Nephron (organoid): ENCODE data around the gene LPIN2.

ENCODE experiments used
- H3K27ac Mint-ChIP-seq, 3 experiments: 2 replicates each; pipeline ENCODE4 v1.8.0; 2020; ENCODE audit warnings: mixed read lengths in 3 of 3, mild to moderate bottlenecking in 2 of 3, moderate library complexity in 1 of 3
- H3K27me3 Mint-ChIP-seq: 2 replicates; pipeline ENCODE4 v1.8.0; 2021; ENCODE audit warnings: low read depth, mild to moderate bottlenecking, moderate library complexity, mixed read lengths
- H3K36me3 Mint-ChIP-seq: 2 replicates; pipeline ENCODE4 v1.8.0; 2020; ENCODE audit warnings: low read depth, mixed read lengths
- H3K4me1 Mint-ChIP-seq: 2 replicates; pipeline ENCODE4 v1.8.0; 2020; ENCODE audit warnings: mixed read lengths
- H3K4me3 Mint-ChIP-seq, 3 experiments: 2 replicates each; pipeline ENCODE4 v1.8.0; 2020; ENCODE audit warnings: mild to moderate bottlenecking in 3 of 3, mixed read lengths in 3 of 3, moderate library complexity in 2 of 3
- H3K9me3 Mint-ChIP-seq: 2 replicates; pipeline ENCODE4 v1.8.0; 2020; ENCODE audit warnings: mixed read lengths
- TF ChIP-seq, protein P1 (sequence below), 3 experiments: fragments of 200-600 bp; sonication (generic); IDR thresholded peaks; one replicate each; pipeline ENCODE4 v1.5.0; 2021; ENCODE audit warnings: antibody characterized with exemption in 3 of 3; ENCODE audit not compliant: unreplicated experiment in 3 of 3

LPIN2 gene

DNA sequence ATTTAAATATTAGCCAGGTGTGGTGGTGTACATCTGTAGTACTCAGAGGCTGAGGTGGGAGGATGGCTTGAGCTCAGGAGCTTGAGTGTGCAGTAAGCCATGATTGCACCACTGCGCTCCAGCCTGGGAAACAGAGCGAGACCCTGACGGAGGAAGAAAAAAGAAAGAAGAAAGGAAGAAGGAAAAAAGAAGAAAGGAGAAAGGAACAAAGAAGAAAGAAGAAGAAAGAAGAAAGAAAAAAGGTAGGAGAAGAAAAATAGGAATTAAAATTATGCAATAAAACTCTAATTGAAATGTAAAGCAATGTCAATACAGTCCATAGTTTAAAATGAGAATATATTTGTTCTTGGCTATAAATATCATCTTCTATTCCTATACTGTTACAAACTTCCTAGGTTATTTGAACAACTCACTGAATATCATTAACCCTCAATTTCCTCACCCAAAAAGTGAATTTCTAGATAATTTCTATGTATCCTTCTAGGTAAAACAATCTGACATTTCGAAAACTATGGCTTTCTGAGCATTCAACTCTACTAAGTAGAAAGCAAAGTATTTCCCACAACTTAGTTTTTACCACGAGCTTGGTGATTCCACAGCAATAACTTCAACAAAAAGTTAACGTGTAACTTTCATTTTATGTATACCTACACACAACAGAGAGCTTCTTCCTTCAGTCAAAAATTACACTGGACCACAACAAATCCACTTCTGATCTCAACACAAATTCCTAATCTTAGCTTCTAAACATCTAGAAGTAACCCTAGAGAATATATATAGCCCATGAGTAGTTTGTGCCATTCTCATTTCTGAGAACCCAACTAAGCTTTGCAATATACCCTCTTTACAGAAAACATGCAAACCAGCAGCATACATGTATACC, 19.7 kb downstream of the LPIN2 start:
- Mint-ChIP-seq H3K36me3 (peaks cover 48% of the 10 kb centered on the region), H3K9me3 (peaks cover 18% of the 10 kb centered on the region), H3K27me3 (no peaks in the 10 kb centered on the region), H3K4me1 (peaks cover 19% of the 10 kb centered on the region), H3K4me3 (no peak overlapping the region), H3K27ac (no peak overlapping the region)
- TF ChIP-seq, protein P1, sequence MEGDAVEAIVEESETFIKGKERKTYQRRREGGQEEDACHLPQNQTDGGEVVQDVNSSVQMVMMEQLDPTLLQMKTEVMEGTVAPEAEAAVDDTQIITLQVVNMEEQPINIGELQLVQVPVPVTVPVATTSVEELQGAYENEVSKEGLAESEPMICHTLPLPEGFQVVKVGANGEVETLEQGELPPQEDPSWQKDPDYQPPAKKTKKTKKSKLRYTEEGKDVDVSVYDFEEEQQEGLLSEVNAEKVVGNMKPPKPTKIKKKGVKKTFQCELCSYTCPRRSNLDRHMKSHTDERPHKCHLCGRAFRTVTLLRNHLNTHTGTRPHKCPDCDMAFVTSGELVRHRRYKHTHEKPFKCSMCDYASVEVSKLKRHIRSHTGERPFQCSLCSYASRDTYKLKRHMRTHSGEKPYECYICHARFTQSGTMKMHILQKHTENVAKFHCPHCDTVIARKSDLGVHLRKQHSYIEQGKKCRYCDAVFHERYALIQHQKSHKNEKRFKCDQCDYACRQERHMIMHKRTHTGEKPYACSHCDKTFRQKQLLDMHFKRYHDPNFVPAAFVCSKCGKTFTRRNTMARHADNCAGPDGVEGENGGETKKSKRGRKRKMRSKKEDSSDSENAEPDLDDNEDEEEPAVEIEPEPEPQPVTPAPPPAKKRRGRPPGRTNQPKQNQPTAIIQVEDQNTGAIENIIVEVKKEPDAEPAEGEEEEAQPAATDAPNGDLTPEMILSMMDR (IDR thresholded peaks at IDR 0.05; ENCODE audit: unreplicated experiment in 3 of 3) = no peak

DNA sequence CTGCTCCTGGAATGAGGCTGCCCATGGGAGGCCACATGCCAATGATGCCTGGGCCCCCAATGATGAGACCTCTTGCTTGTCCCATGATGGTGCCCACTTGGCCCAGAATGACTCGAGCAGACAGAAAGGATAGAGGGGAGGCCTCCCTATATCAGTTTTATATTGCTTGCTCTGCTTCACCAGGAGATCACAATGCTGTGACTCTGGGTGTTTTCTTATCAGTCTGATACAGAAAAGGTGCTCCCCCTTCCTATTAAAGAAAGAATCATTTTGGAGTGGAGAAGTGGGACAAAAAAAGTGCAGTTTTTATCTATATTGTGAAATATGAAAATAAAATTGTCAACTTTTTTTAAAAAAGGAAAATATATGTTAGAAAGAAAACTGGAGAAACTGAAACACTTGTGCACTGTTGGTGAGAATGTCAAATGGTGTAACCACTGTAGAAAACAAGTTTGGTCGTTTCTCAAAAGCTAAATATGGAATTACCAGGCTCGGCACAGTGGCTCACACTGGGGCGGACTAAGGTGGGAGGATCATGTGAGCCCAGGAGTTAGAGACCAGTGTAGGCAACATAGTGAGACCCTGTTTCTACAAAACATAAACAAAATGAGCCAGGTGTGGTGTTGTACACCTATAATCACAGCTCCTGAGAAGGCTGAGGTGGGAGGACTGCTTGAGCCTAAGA, 21.8 kb downstream of the LPIN2 start:
- peaks cover 63% of the 10 kb centered on the region for H3K36me3 Mint-ChIP-seq
- H3K27me3 Mint-ChIP-seq = no peaks in the 10 kb centered on the region
- peaks cover 8% of the 10 kb centered on the region for H3K4me1 Mint-ChIP-seq
- no peak overlapping the region for H3K4me3 Mint-ChIP-seq
- TF ChIP-seq, protein P1 (IDR thresholded peaks at IDR 0.05; ENCODE audit: unreplicated experiment in 3 of 3) = no peak
- H3K9me3 Mint-ChIP-seq = peaks cover 18% of the 10 kb centered on the region
- H3K27ac Mint-ChIP-seq = no peak overlapping the region

DNA sequence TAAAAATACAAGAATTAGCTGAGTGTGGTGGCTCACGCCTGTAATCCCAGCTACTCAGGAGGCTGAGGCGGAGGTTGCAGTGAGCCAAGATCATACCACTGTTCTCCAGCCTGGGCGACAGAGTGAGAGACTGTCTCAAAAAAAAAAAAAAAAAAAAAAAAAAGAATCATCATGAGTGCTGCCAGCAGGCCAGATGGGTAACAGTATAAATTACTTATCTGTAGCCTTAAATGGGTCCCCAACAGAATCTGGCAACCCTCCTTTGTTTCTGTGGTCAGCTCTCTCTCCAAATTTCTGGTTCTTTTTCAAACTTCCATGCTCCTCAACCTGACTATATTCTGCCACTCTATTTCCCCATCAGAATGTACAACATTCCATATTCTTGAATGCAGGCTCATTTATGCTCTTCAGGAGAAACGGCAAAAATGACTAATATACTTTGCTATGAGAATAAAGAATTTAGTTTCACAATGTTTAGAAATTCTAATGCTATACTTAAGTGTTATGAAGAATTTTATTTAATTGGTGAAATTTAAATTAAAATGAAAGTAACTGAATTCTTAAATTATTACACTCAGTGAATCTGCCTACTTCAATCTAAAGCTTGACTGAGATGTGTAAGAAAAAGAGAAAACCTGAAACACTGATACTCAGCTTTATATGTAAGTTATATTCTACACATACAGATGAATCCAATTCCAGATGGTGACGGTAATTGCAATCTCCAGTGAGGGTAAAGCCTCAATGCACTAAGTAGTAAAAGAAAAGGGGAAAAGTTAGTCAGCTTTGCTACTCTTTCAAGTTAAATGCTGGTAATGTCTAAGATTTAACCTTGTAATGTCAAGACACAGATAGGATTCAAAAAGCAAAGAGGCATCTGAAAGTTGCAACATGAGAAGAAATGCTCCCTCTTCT, 24.8 kb downstream of the LPIN2 start:
- TF ChIP-seq, protein P1 (IDR thresholded peaks at IDR 0.05; ENCODE audit: unreplicated experiment in 3 of 3) = no peak
- H3K27ac Mint-ChIP-seq = no peak overlapping the region
- no peak overlapping the region for H3K4me3 Mint-ChIP-seq
- peaks cover 16% of the 10 kb centered on the region for H3K4me1 Mint-ChIP-seq
- H3K9me3 Mint-ChIP-seq = peaks cover 18% of the 10 kb centered on the region
- no peaks in the 10 kb centered on the region for H3K27me3 Mint-ChIP-seq
- H3K36me3 Mint-ChIP-seq = peaks cover 67% of the 10 kb centered on the region

DNA sequence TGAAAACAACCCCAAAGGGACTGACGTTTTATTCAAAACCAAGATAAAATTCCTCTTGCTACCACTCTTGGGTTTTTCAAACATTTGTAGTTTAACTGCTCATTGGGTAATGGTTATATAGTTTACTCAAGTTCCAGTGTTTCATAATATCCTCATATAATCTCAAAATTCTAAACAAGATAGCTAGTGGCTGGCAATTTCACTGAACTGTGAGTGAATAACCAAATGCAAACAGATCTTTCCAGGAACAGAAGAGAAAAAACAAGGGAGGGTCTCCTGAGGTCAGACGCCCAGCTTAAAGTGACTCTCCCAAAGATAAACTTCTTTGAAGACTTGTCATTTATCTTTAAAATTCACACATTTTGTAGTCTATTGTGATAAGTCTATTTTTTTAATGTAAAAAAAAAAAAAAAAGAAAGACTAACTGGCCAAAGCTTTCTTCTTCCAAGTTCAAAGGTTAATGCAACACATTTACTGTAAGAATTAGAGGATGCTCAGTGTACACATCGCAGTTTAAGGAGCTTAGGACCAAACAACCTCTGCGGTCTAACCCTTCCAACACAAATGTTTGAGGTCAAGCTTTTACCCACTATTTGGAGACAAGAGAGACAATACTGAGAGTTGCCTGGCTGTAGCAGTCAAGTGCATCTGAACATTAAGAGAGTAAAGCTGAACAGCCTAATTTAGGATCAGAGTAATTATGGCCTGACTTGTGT, 26.6 kb downstream of the LPIN2 start:
- Mint-ChIP-seq H3K27ac (peak overlapping the region in 1 of 3 experiments; percentile 28), H3K36me3 (peaks cover 59% of the 10 kb centered on the region), H3K4me1 (peaks cover 35% of the 10 kb centered on the region), H3K4me3 (no peak overlapping the region), H3K9me3 (peaks cover 14% of the 10 kb centered on the region), H3K27me3 (no peaks in the 10 kb centered on the region)
- TF ChIP-seq, protein P1 (IDR thresholded peaks at IDR 0.05; ENCODE audit: unreplicated experiment in 3 of 3) = no peak

DNA sequence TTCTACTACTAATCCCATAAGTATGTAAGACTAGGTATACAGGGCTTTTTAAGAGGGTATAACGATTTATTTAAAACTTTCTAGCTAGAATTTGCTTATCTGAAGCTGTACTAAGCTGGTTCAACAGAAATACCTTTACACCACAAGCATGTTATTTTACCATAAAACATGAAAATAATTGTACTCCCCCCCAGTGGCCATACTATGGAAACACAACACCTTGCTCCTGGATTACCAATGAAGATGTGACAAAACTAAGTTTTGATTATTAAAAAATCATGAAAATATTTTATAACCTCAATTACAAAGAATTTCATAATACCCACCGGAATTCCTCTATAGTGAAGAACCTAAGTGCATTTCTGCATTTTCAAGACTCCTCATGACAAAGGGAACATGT, 27.3 kb downstream of the LPIN2 start:
- TF ChIP-seq, protein P1 (IDR thresholded peaks at IDR 0.05; ENCODE audit: unreplicated experiment in 3 of 3) = peak; percentile 18 to 32 (median 27)
- Mint-ChIP-seq H3K4me1 (peaks cover 40% of the 10 kb centered on the region), H3K9me3 (peaks cover 12% of the 10 kb centered on the region), H3K36me3 (peaks cover 53% of the 10 kb centered on the region), H3K27ac (no peak overlapping the region), H3K27me3 (no peaks in the 10 kb centered on the region), H3K4me3 (no peak overlapping the region)
